GM18858 (cell line): ENCODE results near the gene ATXN1.
"Not testable (repeated sequence)": the region's sequence is repeated elsewhere in the genome, so short reads cannot be mapped to it uniquely, and the experiment has no call there.

Experiments used
- ATAC-seq: cut with Tn5 transposase; IDR thresholded peaks from one replicate; pipeline ENCODE4 v1.9.1; 2021; ENCODE audit not compliant: unreplicated experiment

Gene ATXN1

GRCh38 chr6:16725145-16725864 lies 36.0 kb downstream of the ATXN1 start:
- ATAC-seq = no peak

GRCh38 chr6:16723826-16724225 lies 37.4 kb downstream of the ATXN1 start:
- ATAC-seq = no peak

- ATAC-seq = no peak
Measured at GRCh38 chr6:16723402-16723801, 37.9 kb downstream of the ATXN1 start.

GRCh38 chr6:16722630-16723029 lies 38.6 kb downstream of the ATXN1 start:
- no peak for ATAC-seq

- ATAC-seq = no peak
Measured at GRCh38 chr6:16721977-16722376, 39.3 kb downstream of the ATXN1 start.

GRCh38 chr6:16720861-16721260 lies 40.4 kb downstream of the ATXN1 start:
- ATAC-seq = no peak

GRCh38 chr6:16719488-16719887 lies 41.8 kb downstream of the ATXN1 start:
- ATAC-seq = no peak

GRCh38 chr6:16718356-16718755 lies 42.9 kb downstream of the ATXN1 start:
- no peak for ATAC-seq

GRCh38 chr6:16717275-16717942 lies 43.9 kb downstream of the ATXN1 start:
- no peak for ATAC-seq

- ATAC-seq = no peak
Measured at GRCh38 chr6:16716321-16716858, 44.9 kb downstream of the ATXN1 start.

GRCh38 chr6:16713597-16713996 lies 47.7 kb downstream of the ATXN1 start:
- ATAC-seq = no peak

- peak; percentile 36 for ATAC-seq
Measured at GRCh38 chr6:16712931-16713484, 48.3 kb downstream of the ATXN1 start.

GRCh38 chr6:16712255-16712930 lies 48.9 kb downstream of the ATXN1 start:
- peak; percentile 59 for ATAC-seq

GRCh38 chr6:16711546-16712254 lies 49.6 kb downstream of the ATXN1 start:
- ATAC-seq = no peak

- no peak for ATAC-seq
Measured at GRCh38 chr6:16706911-16707783, 54.1 kb downstream of the ATXN1 start.

GRCh38 chr6:16706491-16706890 lies 54.8 kb downstream of the ATXN1 start:
- ATAC-seq = not testable (repeated sequence)

GRCh38 chr6:16706029-16706428 lies 55.2 kb downstream of the ATXN1 start:
- no peak for ATAC-seq

GRCh38 chr6:16705081-16705993 lies 55.9 kb downstream of the ATXN1 start:
- no peak for ATAC-seq
